ENCODE measurements around the gene ZNF831.

GRCh38 chr20:59157531-59157930, 6.1 kb upstream of the ZNF831 start:
- TF ChIP-seq, protein P1, sequence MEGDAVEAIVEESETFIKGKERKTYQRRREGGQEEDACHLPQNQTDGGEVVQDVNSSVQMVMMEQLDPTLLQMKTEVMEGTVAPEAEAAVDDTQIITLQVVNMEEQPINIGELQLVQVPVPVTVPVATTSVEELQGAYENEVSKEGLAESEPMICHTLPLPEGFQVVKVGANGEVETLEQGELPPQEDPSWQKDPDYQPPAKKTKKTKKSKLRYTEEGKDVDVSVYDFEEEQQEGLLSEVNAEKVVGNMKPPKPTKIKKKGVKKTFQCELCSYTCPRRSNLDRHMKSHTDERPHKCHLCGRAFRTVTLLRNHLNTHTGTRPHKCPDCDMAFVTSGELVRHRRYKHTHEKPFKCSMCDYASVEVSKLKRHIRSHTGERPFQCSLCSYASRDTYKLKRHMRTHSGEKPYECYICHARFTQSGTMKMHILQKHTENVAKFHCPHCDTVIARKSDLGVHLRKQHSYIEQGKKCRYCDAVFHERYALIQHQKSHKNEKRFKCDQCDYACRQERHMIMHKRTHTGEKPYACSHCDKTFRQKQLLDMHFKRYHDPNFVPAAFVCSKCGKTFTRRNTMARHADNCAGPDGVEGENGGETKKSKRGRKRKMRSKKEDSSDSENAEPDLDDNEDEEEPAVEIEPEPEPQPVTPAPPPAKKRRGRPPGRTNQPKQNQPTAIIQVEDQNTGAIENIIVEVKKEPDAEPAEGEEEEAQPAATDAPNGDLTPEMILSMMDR (IDR thresholded peaks at IDR 0.05) = no peak
- no peak for TF ChIP-seq POLR2A (IDR thresholded peaks at IDR 0.05)
